ENCODE measurements around the gene VWA8. TPM values are rescaled to one million over a fixed set of nuclear protein-coding genes. Genes with fewer than 3 reads are reported as not detected.

Gene VWA8
- polyA plus RNA-seq, 3 donors = 2.0 to 4.4 (median 3.4) TPM

DNA sequence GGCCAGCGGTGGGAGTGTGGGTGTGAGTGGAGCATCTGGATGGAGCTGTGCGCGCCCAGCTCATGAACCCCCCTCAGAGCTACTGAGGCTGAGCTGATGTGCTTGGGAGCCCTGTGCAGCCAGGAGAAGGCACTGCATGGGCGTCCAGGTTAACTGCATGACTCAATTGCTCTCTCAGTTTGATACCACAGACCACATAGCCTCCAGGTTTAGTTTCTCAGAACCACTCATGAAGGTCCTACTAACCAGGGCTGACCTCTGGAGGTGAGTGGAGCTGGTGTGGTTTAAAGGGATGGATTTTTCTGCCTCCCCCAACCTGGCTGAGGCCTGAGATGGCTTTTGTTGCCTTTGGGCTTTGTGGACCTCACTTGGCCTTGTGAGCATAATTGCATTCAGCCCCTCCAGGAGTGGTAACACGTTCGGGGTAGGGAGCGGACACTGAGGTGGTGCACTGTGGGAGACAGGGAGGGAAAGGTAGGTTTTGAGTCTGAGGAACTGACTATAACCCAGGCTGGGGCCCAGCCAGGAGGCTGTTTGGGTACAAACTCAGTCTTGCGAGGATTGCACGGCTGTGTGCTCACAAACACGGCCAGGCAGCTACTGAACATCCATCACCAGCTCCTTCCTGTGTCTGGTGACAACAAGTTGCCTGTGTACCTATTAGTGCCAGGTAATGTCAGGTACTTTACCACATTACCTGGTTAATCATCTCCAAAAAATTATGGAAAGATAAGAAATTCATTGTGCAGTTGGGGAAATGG, 406.1 kb downstream of the VWA8 start:
- H3K4me3 ChIP-seq (replicated peaks in 1 of 3; ENCODE audit: low read depth in 2 of 3, low read length in 3 of 3) = no peak overlapping the region
- H3K4me1 ChIP-seq (ENCODE audit: control insufficient read depth in 1 of 2, insufficient read depth in 2 of 2, low read length in 2 of 2) = no peaks in the 10 kb centered on the region
- H3K79me2 ChIP-seq (ENCODE audit: insufficient read depth, low read length) = no peaks in the 10 kb centered on the region
- H3K36me3 ChIP-seq (replicated peaks in 1 of 2; ENCODE audit: control insufficient read depth in 1 of 2, insufficient read depth in 2 of 2, low read length in 2 of 2) = no peaks in the 10 kb centered on the region
- H3K9ac ChIP-seq (ENCODE audit: insufficient read depth, low read length, poor library complexity, severe bottlenecking) = no peak overlapping the region
- no peaks in the 10 kb centered on the region for H3K36me3 Mint-ChIP-seq
- H2AFZ ChIP-seq (ENCODE audit: insufficient read depth, low read depth, low read length, poor library complexity, severe bottlenecking) = no peak overlapping the region
- no peak for TF ChIP-seq CTCF (IDR thresholded peaks at IDR 0.05)
- H3K27ac Mint-ChIP-seq = peak overlapping the region in 1 of 7 donors; percentile 35
- no peaks in the 10 kb centered on the region for H4K20me1 ChIP-seq (ENCODE audit: insufficient read depth, low read length)
- H3K9me3 Mint-ChIP-seq = peaks cover 0 to 2% (median 0%) of the 10 kb centered on the region in 7 donors
- H3K4me2 ChIP-seq (replicated peaks; ENCODE audit: extremely low read depth, low read length, poor library complexity, severe bottlenecking) = no peak overlapping the region
- H3K27me3 ChIP-seq (ENCODE audit: control insufficient read depth in 2 of 2, insufficient read depth in 2 of 2, low read length in 2 of 2) = no peaks in the 10 kb centered on the region
- no peaks in the 10 kb centered on the region for H3K9me3 ChIP-seq (replicated peaks in 1 of 2; ENCODE audit: control insufficient read depth in 1 of 2, insufficient read depth in 1 of 2, low read length in 2 of 2)
- WGBS (ENCODE audit: insufficient coverage) = 95% methylated on average over 6 of the region's 10 CpGs
- no peak for DNase-seq
- peaks cover 2% of the 10 kb centered on the region for H3K4me1 Mint-ChIP-seq
- no peak overlapping the region for H3K27ac ChIP-seq (ENCODE audit: low read depth in 1 of 2, low read length in 2 of 2)
- no peak overlapping the region for H3K4me3 Mint-ChIP-seq
- H3K27me3 Mint-ChIP-seq (ENCODE audit: low read depth in 3 of 3) = peaks cover 1 to 3% (median 2%) of the 10 kb centered on the region in 3 donors
- intact Hi-C loops (cut with micrococcal nuclease) = no loop called here

DNA sequence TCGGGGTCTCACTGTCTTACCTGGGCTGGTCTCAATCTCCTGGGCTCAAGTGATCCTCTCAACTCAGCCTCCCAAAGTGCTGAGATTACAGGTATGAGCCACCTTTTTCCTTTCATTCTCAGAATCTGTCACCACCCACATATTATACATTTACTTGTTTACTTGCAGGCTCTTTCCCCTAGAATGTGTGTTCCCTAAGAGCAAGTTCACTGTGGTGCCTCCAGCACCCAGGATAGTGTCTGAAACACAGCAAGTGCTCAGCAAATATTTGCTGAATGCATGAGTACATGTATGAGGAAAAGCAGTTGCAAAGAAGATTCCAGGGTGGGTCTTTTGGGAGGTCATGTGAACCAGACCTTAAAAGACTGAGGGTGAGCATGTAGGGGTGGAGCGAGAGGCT, 406.7 kb downstream of the VWA8 start:
- Mint-ChIP-seq H3K4me1 (peaks cover 2% of the 10 kb centered on the region), H3K27ac (no peak overlapping the region), H3K36me3 (no peaks in the 10 kb centered on the region), H3K27me3 (ENCODE audit: low read depth in 3 of 3) (peaks cover 1 to 3% (median 2%) of the 10 kb centered on the region in 3 donors), H3K9me3 (peaks cover 0 to 2% (median 0%) of the 10 kb centered on the region in 7 donors), H3K4me3 (no peak overlapping the region)
- no peak overlapping the region for H2AFZ ChIP-seq (ENCODE audit: insufficient read depth, low read depth, low read length, poor library complexity, severe bottlenecking)
- DNase-seq = no peak
- no peaks in the 10 kb centered on the region for H3K4me1 ChIP-seq (ENCODE audit: control insufficient read depth in 1 of 2, insufficient read depth in 2 of 2, low read length in 2 of 2)
- WGBS (ENCODE audit: insufficient coverage) = 86% methylated on average over 2 of the region's 2 CpGs
- no peak overlapping the region for H3K9ac ChIP-seq (ENCODE audit: insufficient read depth, low read length, poor library complexity, severe bottlenecking)
- no peaks in the 10 kb centered on the region for H3K27me3 ChIP-seq (ENCODE audit: control insufficient read depth in 2 of 2, insufficient read depth in 2 of 2, low read length in 2 of 2)
- intact Hi-C loops (cut with micrococcal nuclease) = no loop called here
- no peak overlapping the region for H3K27ac ChIP-seq (ENCODE audit: low read depth in 1 of 2, low read length in 2 of 2)
- no peaks in the 10 kb centered on the region for H3K36me3 ChIP-seq (replicated peaks in 1 of 2; ENCODE audit: control insufficient read depth in 1 of 2, insufficient read depth in 2 of 2, low read length in 2 of 2)
- no peak overlapping the region for H3K4me2 ChIP-seq (replicated peaks; ENCODE audit: extremely low read depth, low read length, poor library complexity, severe bottlenecking)
- no peaks in the 10 kb centered on the region for H3K79me2 ChIP-seq (ENCODE audit: insufficient read depth, low read length)
- no peak for TF ChIP-seq CTCF (IDR thresholded peaks at IDR 0.05)
- H3K9me3 ChIP-seq (replicated peaks in 1 of 2; ENCODE audit: control insufficient read depth in 1 of 2, insufficient read depth in 1 of 2, low read length in 2 of 2) = no peaks in the 10 kb centered on the region
- H4K20me1 ChIP-seq (ENCODE audit: insufficient read depth, low read length) = no peaks in the 10 kb centered on the region
- H3K4me3 ChIP-seq (replicated peaks in 1 of 3; ENCODE audit: low read depth in 2 of 3, low read length in 3 of 3) = no peak overlapping the region
